ENCODE data around the gene ATP8A2.

Gene ATP8A2

GRCh38 chr13:25490236-25490635 lies 118.5 kb downstream of the ATP8A2 start:
- Histone ChIP-seq H3K4me1 (ENCODE audit: control insufficient read depth, insufficient read depth, low read depth, low read length) (no peaks in the 10 kb centered on the region), H3K36me3 (ENCODE audit: control insufficient read depth in 1 of 2, insufficient read depth in 2 of 2, low read depth in 1 of 2, low read length in 2 of 2) (no peaks in the 10 kb centered on the region), H3K14ac (ENCODE audit: low read length in 2 of 2) (no peak overlapping the region), H2BK120ac (ENCODE audit: low read depth, low read length) (no peak overlapping the region), H4K91ac (ENCODE audit: low read length) (no peak overlapping the region), H3K23ac (ENCODE audit: low read length in 2 of 2) (no peak overlapping the region), H2BK15ac (ENCODE audit: low read depth, poor library complexity, severe bottlenecking) (no peak overlapping the region), H3K4me2 (ENCODE audit: low read length, poor library complexity, severe bottlenecking) (no peak overlapping the region), H4K8ac (ENCODE audit: low read length) (no peak overlapping the region), H3K4me3 (ENCODE audit: insufficient read depth in 1 of 2, low read depth in 1 of 2, low read length in 2 of 2) (no peak overlapping the region), H3K27ac (ENCODE audit: low read length, poor library complexity, severe bottlenecking) (no peak overlapping the region), H2BK12ac (ENCODE audit: low read length in 2 of 2) (no peak overlapping the region), H3K9ac (ENCODE audit: low read length) (no peak overlapping the region), H3K4ac (ENCODE audit: low read depth in 1 of 2, low read length in 2 of 2) (no peak overlapping the region), H3K27me3 (ENCODE audit: control insufficient read depth in 1 of 2, insufficient read depth in 1 of 2, low read length in 2 of 2) (peaks cover 0 to 12% of the 10 kb centered on the region in 2 experiments), H3K9me3 (ENCODE audit: control insufficient read depth, low read length) (no peaks in the 10 kb centered on the region), H3K18ac (ENCODE audit: low read depth in 1 of 2, low read length in 2 of 2) (no peak overlapping the region), H2AFZ (ENCODE audit: low read depth, low read length) (no peak overlapping the region), H2BK5ac (ENCODE audit: low read depth, low read length, poor library complexity, severe bottlenecking) (no peak overlapping the region), H2AK5ac (ENCODE audit: low read length, severe bottlenecking) (no peak overlapping the region), H3K79me1 (replicated peaks; ENCODE audit: low read length, poor library complexity, severe bottlenecking) (peaks cover 2% of the 10 kb centered on the region)
- no peak for DNase-seq
- 88% methylated on average over 9 of the region's 9 CpGs for WGBS

- Histone ChIP-seq H2BK15ac (ENCODE audit: low read depth, poor library complexity, severe bottlenecking) (no peak overlapping the region), H3K14ac (ENCODE audit: low read length in 2 of 2) (no peak overlapping the region), H2BK120ac (ENCODE audit: low read depth, low read length) (no peak overlapping the region), H3K18ac (ENCODE audit: low read depth in 1 of 2, low read length in 2 of 2) (no peak overlapping the region), H4K91ac (ENCODE audit: low read length) (no peak overlapping the region), H3K9me3 (ENCODE audit: control insufficient read depth, low read length) (no peaks in the 10 kb centered on the region), H2AFZ (ENCODE audit: low read depth, low read length) (no peak overlapping the region), H3K4me3 (ENCODE audit: insufficient read depth in 1 of 2, low read depth in 1 of 2, low read length in 2 of 2) (no peak overlapping the region), H2BK5ac (ENCODE audit: low read depth, low read length, poor library complexity, severe bottlenecking) (no peak overlapping the region), H3K4me1 (ENCODE audit: control insufficient read depth, insufficient read depth, low read depth, low read length) (no peaks in the 10 kb centered on the region), H3K36me3 (ENCODE audit: control insufficient read depth in 1 of 2, insufficient read depth in 2 of 2, low read depth in 1 of 2, low read length in 2 of 2) (no peaks in the 10 kb centered on the region), H3K27ac (ENCODE audit: low read length, poor library complexity, severe bottlenecking) (no peak overlapping the region), H4K8ac (ENCODE audit: low read length) (no peak overlapping the region), H3K9ac (ENCODE audit: low read length) (no peak overlapping the region), H2BK12ac (ENCODE audit: low read length in 2 of 2) (no peak overlapping the region), H3K79me1 (replicated peaks; ENCODE audit: low read length, poor library complexity, severe bottlenecking) (peaks cover 2% of the 10 kb centered on the region), H3K27me3 (ENCODE audit: control insufficient read depth in 1 of 2, insufficient read depth in 1 of 2, low read length in 2 of 2) (peaks cover 0 to 16% of the 10 kb centered on the region in 2 experiments), H2AK5ac (ENCODE audit: low read length, severe bottlenecking) (no peak overlapping the region), H3K23ac (ENCODE audit: low read length in 2 of 2) (no peak overlapping the region), H3K4me2 (ENCODE audit: low read length, poor library complexity, severe bottlenecking) (no peak overlapping the region), H3K4ac (ENCODE audit: low read depth in 1 of 2, low read length in 2 of 2) (no peak overlapping the region)
- WGBS = 41% methylated on average over 8 of the region's 10 CpGs
- no peak for DNase-seq
Measured at GRCh38 chr13:25493931-25494640, 122.3 kb downstream of the ATP8A2 start.

- H2BK15ac ChIP-seq (ENCODE audit: low read depth, poor library complexity, severe bottlenecking) = no peak overlapping the region
Measured at GRCh38 chr13:25494698-25495411, 123.1 kb downstream of the ATP8A2 start.

GRCh38 chr13:25501231-25501630 lies 129.5 kb downstream of the ATP8A2 start:
- H3K79me1 ChIP-seq (replicated peaks; ENCODE audit: low read length, poor library complexity, severe bottlenecking) = no peaks in the 10 kb centered on the region
- H4K8ac ChIP-seq (ENCODE audit: low read length) = no peak overlapping the region
- no peaks in the 10 kb centered on the region for H3K36me3 ChIP-seq (ENCODE audit: control insufficient read depth in 1 of 2, insufficient read depth in 2 of 2, low read depth in 1 of 2, low read length in 2 of 2)
- no peak overlapping the region for H2BK120ac ChIP-seq (ENCODE audit: low read depth, low read length)
- no peak overlapping the region for H2AFZ ChIP-seq (ENCODE audit: low read depth, low read length)
- peaks cover 0 to 14% of the 10 kb centered on the region in 2 experiments for H3K27me3 ChIP-seq (ENCODE audit: control insufficient read depth in 1 of 2, insufficient read depth in 1 of 2, low read length in 2 of 2)
- H3K27ac ChIP-seq (ENCODE audit: low read length, poor library complexity, severe bottlenecking) = no peak overlapping the region
- WGBS = 52% methylated on average over 2 of the region's 3 CpGs
- H2BK5ac ChIP-seq (ENCODE audit: low read depth, low read length, poor library complexity, severe bottlenecking) = no peak overlapping the region
- no peaks in the 10 kb centered on the region for H3K9me3 ChIP-seq (ENCODE audit: control insufficient read depth, low read length)
- H3K18ac ChIP-seq (ENCODE audit: low read depth in 1 of 2, low read length in 2 of 2) = no peak overlapping the region
- no peak overlapping the region for H3K14ac ChIP-seq (ENCODE audit: low read length in 2 of 2)
- H3K4me2 ChIP-seq (ENCODE audit: low read length, poor library complexity, severe bottlenecking) = no peak overlapping the region
- H2BK12ac ChIP-seq (ENCODE audit: low read length in 2 of 2) = no peak overlapping the region
- H3K4ac ChIP-seq (ENCODE audit: low read depth in 1 of 2, low read length in 2 of 2) = no peak overlapping the region
- no peak for DNase-seq
- H3K4me3 ChIP-seq (ENCODE audit: insufficient read depth in 1 of 2, low read depth in 1 of 2, low read length in 2 of 2) = no peak overlapping the region
- no peak overlapping the region for H4K91ac ChIP-seq (ENCODE audit: low read length)
- no peak overlapping the region for H3K9ac ChIP-seq (ENCODE audit: low read length)
- H3K23ac ChIP-seq (ENCODE audit: low read length in 2 of 2) = no peak overlapping the region
- no peak overlapping the region for H2AK5ac ChIP-seq (ENCODE audit: low read length, severe bottlenecking)
- no peaks in the 10 kb centered on the region for H3K4me1 ChIP-seq (ENCODE audit: control insufficient read depth, insufficient read depth, low read depth, low read length)
- H2BK15ac ChIP-seq (ENCODE audit: low read depth, poor library complexity, severe bottlenecking) = no peak overlapping the region

More at GRCh38 chr13:25494698-25495411, 123.1 kb downstream of the ATP8A2 start:
- Histone ChIP-seq H2BK12ac (ENCODE audit: low read length in 2 of 2) (no peak overlapping the region), H3K4me2 (ENCODE audit: low read length, poor library complexity, severe bottlenecking) (no peak overlapping the region), H3K4me3 (ENCODE audit: insufficient read depth in 1 of 2, low read depth in 1 of 2, low read length in 2 of 2) (no peak overlapping the region), H3K27ac (ENCODE audit: low read length, poor library complexity, severe bottlenecking) (no peak overlapping the region), H2BK5ac (ENCODE audit: low read depth, low read length, poor library complexity, severe bottlenecking) (no peak overlapping the region), H3K36me3 (ENCODE audit: control insufficient read depth in 1 of 2, insufficient read depth in 2 of 2, low read depth in 1 of 2, low read length in 2 of 2) (no peaks in the 10 kb centered on the region), H3K4ac (ENCODE audit: low read depth in 1 of 2, low read length in 2 of 2) (no peak overlapping the region), H4K8ac (ENCODE audit: low read length) (no peak overlapping the region), H3K4me1 (ENCODE audit: control insufficient read depth, insufficient read depth, low read depth, low read length) (no peaks in the 10 kb centered on the region), H3K14ac (ENCODE audit: low read length in 2 of 2) (no peak overlapping the region), H2BK120ac (ENCODE audit: low read depth, low read length) (no peak overlapping the region), H3K27me3 (ENCODE audit: control insufficient read depth in 1 of 2, insufficient read depth in 1 of 2, low read length in 2 of 2) (peaks cover 0 to 12% of the 10 kb centered on the region in 2 experiments), H2AK5ac (ENCODE audit: low read length, severe bottlenecking) (no peak overlapping the region), H3K23ac (ENCODE audit: low read length in 2 of 2) (no peak overlapping the region), H3K18ac (ENCODE audit: low read depth in 1 of 2, low read length in 2 of 2) (no peak overlapping the region), H3K9me3 (ENCODE audit: control insufficient read depth, low read length) (no peaks in the 10 kb centered on the region), H3K9ac (ENCODE audit: low read length) (no peak overlapping the region), H2AFZ (ENCODE audit: low read depth, low read length) (no peak overlapping the region), H3K79me1 (replicated peaks; ENCODE audit: low read length, poor library complexity, severe bottlenecking) (peaks cover 2% of the 10 kb centered on the region), H4K91ac (ENCODE audit: low read length) (no peak overlapping the region)
- DNase-seq = no peak
- WGBS = 72% methylated on average over 8 of the region's 9 CpGs
